GM18907 (cell line): Measurements from ENCODE around the gene SELENOO.

Experiments
- ATAC-seq: cut with Tn5 transposase; IDR thresholded peaks from one replicate; pipeline ENCODE4 v1.9.1; 2021; ENCODE audit warnings: mild to moderate bottlenecking, moderate library complexity; ENCODE audit not compliant: unreplicated experiment

Gene SELENOO

DNA sequence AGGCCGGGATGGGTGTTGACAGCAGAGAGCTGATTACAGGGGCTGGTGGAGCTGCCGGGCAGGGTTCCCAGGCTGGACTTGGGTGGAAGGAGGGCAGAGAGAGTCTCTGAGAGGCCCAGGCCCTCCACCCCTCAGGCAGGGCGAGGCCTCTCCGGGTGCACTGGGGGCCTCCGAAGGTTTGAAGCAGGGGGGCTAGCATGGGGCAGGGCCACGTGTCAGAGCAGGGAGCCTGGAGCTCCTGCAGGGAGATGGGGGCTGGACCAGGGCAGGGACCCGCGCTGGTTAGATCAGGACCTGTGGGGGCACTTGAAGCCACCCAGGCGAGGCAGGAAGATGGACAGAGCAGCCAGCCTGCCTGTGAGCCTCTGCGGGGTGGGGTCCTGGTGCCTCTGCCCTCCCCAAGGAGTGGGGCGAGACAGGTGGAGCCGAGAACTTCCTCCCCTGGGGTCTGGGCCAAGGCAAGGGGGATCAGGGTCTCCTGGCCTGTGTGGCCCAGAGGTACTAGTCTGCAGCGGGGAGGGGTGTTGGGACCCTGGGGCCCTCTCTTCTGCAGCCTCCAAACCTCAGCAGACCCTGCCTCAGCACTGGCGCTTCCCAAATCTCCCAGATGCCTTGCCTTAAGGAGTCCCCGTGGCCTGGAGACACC is 29.4 kb upstream of the SELENOO start:
- ATAC-seq = no peak

GRCh38 chr22:50171965-50172421 is 28.8 kb upstream of the SELENOO start:
- ATAC-seq = no peak

GRCh38 chr22:50173311-50173982 is 27.4 kb upstream of the SELENOO start:
- ATAC-seq = peak; percentile 42

- ATAC-seq = no peak
Observed at GRCh38 chr22:50173983-50174355, 26.8 kb upstream of the SELENOO start.

- ATAC-seq = no peak
Observed at GRCh38 chr22:50174382-50175190, 26.2 kb upstream of the SELENOO start.

- ATAC-seq = no peak
Observed at GRCh38 chr22:50175191-50175461, 25.7 kb upstream of the SELENOO start.

- no peak for ATAC-seq
Observed at GRCh38 chr22:50175921-50176849, 24.6 kb upstream of the SELENOO start.

DNA sequence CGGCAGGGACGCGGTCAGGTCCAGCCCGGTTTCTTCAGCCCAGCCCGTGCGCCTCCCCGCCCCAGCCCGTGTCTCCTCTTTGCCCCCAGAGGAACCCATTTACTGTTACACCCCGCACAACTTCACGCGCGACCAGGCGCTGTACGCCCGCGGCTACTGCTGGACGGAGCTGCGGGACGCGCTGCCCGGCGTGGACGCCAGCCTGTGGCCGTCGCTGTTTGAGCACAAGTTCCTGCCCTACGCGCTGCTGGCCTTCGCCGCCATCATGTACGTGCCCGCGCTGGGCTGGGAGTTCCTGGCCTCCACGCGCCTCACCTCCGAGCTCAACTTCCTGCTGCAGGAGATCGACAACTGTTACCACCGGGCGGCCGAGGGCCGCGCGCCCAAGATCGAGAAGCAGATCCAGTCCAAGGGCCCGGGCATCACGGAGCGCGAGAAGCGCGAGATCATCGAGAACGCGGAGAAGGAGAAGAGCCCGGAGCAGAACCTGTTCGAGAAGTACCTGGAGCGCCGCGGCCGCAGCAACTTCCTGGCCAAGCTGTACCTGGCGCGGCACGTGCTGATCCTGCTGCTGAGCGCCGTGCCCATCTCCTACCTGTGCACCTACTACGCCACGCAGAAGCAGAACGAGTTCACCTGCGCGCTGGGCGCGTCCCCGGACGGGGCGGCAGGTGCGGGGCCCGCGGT is 23.8 kb upstream of the SELENOO start:
- ATAC-seq = no peak

DNA sequence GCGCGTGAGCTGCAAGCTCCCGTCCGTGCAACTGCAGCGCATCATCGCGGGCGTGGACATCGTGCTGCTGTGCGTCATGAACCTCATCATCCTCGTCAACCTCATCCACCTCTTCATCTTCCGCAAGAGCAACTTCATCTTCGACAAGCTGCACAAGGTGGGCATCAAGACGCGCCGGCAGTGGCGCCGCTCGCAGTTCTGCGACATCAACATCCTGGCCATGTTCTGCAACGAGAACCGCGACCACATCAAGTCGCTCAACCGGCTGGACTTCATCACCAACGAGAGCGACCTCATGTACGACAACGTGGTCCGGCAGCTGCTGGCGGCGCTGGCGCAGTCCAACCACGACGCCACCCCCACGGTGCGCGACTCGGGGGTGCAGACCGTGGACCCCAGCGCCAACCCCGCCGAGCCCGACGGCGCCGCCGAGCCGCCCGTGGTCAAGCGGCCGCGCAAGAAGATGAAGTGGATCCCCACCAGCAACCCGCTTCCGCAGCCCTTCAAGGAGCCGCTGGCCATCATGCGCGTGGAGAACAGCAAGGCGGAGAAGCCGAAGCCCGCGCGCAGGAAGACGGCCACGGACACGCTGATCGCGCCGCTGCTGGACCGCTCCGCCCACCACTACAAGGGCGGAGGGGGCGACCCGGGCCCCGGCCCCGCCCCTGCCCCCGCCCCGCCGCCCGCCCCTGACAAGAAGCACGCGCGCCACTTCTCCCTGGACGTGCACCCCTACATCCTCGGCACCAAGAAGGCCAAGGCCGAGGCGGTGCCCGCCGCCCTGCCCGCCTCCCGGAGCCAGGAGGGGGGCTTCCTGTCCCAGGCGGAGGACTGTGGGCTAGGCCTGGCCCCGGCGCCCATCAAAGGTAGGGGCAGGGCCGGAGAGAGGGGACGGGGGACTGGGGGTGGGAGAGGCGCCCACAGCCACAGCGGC is 23.0 kb upstream of the SELENOO start:
- ATAC-seq = no peak

GRCh38 chr22:50178471-50178864 is 22.3 kb upstream of the SELENOO start:
- ATAC-seq = no peak

- no peak for ATAC-seq
Observed at GRCh38 chr22:50178871-50179869, 21.6 kb upstream of the SELENOO start.

DNA sequence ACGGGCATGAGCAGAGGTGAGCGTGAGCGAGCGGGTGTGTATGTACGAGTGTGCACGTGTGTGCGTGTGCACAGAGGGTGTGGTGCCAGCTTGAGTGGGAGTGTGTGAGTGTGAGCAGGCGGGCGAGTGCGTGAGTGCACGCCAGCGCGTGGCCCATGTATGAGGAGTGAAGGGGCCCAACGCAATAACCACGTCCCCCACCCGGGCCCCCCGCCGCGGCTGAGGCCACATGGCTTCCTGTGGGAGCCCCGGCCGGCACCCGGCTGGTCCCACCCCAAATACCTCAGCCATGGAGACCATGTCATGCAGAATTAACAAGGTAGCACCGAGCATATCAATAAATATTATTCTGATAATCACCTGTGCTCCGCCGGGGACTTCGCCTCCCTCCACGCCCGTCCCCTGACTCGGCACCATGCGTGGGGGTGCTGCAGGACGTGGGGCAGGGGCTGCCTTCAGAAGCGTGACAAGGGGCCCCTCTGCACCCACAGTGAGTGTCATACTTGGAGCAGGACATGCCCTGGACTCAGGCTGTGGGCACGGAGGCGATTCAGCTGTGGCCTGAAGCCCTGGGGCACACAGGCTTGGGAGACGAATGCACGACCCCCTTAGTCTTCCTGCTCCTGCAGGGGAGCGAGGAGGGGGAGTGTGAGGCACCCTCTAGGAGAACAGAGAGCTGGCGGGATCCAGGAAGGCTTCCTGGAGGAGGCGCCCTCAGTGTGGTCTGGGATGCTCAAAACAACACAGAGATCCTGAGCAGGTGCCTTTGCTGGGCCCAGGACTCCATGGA is 20.7 kb upstream of the SELENOO start:
- ATAC-seq = no peak

- ATAC-seq = no peak
Observed at GRCh38 chr22:50180727-50181521, 19.9 kb upstream of the SELENOO start.

- no peak for ATAC-seq
Observed at GRCh38 chr22:50182176-50183081, 18.4 kb upstream of the SELENOO start.

- no peak for ATAC-seq
Observed at GRCh38 chr22:50183141-50183971, 17.5 kb upstream of the SELENOO start.
